ENCODE data around the gene KRT16. TPM values are rescaled to one million over a fixed set of nuclear protein-coding genes. Genes with fewer than 3 reads are reported as not detected.
"Not testable (repeated sequence)": the region's sequence is repeated elsewhere in the genome, so short reads cannot be mapped to it uniquely, and the experiment has no call there.

Gene KRT16
- total RNA-seq, 1 donor, result not detected

DNA sequence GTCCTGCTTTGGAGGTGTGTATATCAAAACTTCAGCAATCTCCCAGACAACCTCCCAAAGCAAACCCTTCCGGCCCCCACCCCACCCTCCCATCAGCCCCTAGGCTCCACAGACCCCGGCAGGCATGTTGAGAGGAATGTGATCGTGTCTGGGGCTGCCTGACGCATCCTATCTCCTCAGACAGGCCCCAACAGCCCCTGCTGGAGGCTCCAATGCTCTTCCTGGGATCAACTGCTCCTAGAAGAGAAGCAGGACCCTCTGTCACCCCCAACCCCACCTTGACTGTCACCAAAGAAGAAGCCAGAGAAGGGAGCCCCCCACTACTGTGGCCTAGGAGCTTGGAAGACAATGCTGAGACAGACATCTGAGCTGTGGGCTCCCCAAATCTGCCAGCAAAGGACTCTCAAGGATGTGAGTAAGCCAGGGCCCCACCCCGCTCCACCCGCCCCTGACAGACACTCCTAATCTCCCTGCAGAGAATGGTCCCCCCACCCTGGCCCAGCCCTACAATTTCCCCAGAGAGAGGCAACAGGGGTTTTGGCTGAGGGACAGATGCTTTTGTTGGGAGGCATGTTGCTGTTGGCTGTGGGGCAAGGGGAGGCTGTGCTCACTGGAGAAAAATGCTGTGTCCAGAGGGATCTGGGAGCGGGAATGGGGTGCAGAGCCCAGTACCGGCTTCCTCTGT, 24.3 kb downstream of the KRT16 start:
- DNase-seq (ENCODE audit: low read depth), result no peak
- no peak for TF ChIP-seq CTCF (IDR thresholded peaks at IDR 0.05; ENCODE audit: insufficient read depth, low read depth, low read length)
- no peak overlapping the region for H3K4me3 ChIP-seq (ENCODE audit: low read depth, low read length)

DNA sequence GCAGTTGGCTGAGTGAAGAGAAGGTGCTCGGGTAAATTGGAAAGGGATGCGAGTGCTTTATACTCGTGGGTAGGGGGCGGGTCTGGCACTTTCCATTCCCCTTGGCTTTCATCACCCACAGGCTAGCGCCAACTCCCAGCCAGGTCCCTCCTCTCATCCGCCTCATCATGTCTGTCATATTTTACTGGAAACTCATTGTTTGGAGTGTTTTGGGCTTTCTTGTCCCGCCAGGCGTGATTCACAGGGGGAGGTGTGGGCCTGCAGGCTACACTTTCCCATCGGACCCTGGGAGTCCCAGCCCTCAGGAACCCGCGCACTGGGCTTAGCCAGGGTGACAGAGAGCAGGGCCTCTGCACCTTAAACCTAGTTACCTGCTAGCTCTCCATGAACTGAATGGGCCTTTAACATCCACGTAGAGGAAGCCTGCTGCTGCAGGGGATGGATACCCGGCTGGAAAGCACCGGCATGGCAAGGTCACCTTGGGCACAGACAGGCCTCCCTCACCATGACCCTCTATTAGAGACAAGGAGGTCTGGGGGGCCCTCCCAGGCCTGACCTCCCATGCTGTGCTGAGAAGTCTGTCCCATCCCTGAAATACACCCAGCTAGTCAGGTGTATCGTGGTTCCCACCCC, 25.6 kb downstream of the KRT16 start, which contains the start of gene KRT14:
TSS of gene KRT14 (minus strand) at position 33 of the 633 bp plus-strand sequence. CDS start 61 bp downstream, outside the sequence.
- no peak for TF ChIP-seq CTCF (IDR thresholded peaks at IDR 0.05; ENCODE audit: insufficient read depth, low read depth, low read length)
- no peak for DNase-seq (ENCODE audit: low read depth)
- H3K4me3 ChIP-seq (ENCODE audit: low read depth, low read length), result no peak within 1 kb of the TSS

GRCh38 chr17:41585301-41586056, 27.1 kb downstream of the KRT16 start:
- DNase-seq (ENCODE audit: low read depth), result no peak
- H3K4me3 ChIP-seq (ENCODE audit: low read depth, low read length), result no peak overlapping the region
- no peak for TF ChIP-seq CTCF (IDR thresholded peaks at IDR 0.05; ENCODE audit: insufficient read depth, low read depth, low read length)

DNA sequence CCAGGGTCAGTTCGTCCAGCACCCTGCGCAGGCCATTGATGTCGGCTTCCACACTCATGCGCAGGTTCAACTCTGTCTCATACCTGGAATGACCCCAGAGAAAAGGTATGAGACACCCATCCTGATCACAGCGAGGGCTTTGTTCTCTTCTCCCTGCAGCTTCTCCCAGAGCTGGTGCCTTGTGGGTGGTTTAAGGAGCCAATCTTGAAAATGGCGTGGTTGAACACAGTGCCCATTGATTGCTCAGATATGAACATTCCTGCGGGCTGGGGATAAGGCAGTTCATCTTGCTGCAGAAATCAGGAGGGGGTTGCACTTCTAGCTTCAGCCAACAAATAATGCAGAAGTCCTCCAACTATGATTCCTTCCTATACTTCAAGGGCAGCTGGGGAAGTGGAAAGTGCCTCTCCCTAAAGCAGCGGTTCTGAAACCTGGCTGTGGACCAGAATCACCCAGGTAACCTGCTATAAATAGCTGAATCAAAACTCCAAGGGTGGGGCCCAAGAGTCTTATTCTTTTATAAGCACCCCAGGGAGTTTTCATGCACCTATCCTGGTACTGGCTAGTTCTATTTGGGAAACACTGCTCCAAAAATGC, 28.1 kb downstream of the KRT16 start:
- DNase-seq (ENCODE audit: low read depth); H3K4me3 ChIP-seq (ENCODE audit: low read depth, low read length): not testable (repeated sequence)

GRCh38 chr17:41583137-41584127, 29.1 kb downstream of the KRT16 start:
- H3K4me3 ChIP-seq (ENCODE audit: low read depth, low read length), result no peak overlapping the region
- DNase-seq (ENCODE audit: low read depth), result no peak
- no peak for TF ChIP-seq CTCF (IDR thresholded peaks at IDR 0.05; ENCODE audit: insufficient read depth, low read depth, low read length)

DNA sequence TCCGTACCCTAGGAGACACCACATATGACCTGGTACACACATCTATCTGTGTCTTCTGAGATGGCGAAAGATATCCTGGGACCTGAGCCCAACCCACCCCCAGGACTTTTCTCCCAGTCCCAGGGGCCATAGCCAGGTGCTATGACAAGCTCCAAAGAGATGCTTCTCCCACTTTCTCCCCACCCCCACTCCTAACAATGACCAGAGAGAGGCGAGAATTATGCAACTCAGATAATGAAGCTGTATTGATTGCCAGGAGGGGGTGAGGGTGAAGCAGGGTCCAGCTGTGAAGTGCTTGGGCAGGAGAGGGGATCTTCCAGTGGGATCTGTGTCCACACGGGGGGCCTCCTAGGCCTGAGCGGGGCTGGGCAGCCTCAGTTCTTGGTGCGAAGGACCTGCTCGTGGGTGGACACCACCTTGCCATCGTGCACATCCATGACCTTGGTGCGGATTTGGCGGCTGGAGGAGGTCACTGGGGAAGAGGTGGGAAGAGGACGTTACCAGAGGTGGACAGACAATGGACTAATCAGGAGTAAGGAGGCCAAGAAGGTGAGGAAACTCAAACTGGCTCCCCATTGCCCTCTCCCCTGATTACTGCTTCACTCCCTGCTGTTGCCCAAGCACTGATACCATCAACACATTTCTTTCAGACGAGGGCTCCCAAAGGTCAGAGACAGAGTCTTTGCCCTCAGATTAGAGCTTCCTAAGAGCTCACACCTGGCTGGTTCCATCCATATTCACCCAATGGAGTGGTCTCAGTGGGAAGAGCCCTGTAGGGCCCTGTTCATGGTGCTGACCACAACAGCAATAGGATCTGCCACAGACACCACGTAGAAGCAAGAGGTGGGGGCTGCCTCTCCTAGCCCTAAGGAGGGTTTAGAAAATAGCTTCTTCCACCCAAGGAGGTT, 30.3 kb downstream of the KRT16 start:
- not testable (repeated sequence) for DNase-seq (ENCODE audit: low read depth)

More for the DNA sequence above, 30.3 kb downstream of the KRT16 start:
- H3K4me3 ChIP-seq (ENCODE audit: low read depth, low read length), result not testable (repeated sequence)

Measured in fibroblast of villous mesenchyme (primary cell).